ENCODE measurements around the gene NUDT3. TPM values are rescaled to one million over a fixed set of nuclear protein-coding genes. Genes with fewer than 3 reads are reported as not detected.

NUDT3 gene
- total and polyA plus RNA-seq, 2 experiments from 2014 or later, result 12.1 to 31.1 TPM

DNA sequence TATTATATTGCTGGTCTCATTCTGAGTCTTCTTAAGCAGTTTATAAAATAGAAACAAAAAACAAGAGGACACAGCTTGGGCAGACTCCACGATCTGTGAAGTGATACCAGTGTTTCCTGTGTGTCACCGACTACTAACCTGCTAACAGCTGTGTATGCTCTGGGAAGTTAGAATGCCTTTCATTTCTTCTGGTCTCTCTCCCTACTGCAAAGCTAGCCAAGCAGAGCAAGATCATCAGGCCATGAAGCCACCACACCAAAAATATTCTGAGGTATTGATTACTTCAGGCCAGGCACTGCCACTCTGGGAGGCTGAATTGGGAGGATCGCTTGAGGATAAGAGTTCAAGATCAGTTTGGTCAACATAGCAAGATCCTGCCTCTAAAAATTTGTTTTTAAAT, 96.7 kb downstream of the NUDT3 start:
- ATAC-seq, result no peak

DNA sequence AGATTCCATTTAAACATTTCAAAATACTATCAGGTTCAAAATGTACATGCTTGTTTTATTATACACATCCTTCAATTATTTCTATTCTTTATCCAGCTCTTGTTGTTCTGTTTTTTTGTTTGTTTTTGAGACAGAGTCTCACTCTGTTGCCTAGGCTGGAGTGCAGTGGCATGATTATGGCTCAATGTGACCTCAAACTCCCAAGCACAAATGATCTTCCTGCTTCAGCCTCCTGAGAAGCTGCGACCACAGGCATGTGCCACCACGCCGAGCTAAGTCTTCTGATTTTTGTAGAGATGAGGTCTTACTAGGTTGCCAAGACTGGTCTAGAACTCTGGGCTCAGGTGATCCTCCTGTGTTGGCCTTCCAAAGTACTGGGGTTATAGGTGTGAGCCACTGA, 99.5 kb downstream of the NUDT3 start:
- Histone ChIP-seq H2AFZ (no peak overlapping the region), H3K4me2 (no peak overlapping the region), H3K4me3 (no peak overlapping the region), H3K4me1 (ENCODE audit: insufficient read depth) (no peaks in the 10 kb centered on the region), H3K9me2 (ENCODE audit: insufficient read depth) (no peaks in the 10 kb centered on the region), H3K27me3 (ENCODE audit: insufficient read depth) (no peaks in the 10 kb centered on the region), H3K79me2 (replicated peaks; ENCODE audit: insufficient read depth) (no peaks in the 10 kb centered on the region), H3K36me3 (ENCODE audit: insufficient read depth) (peaks cover 7% of the 10 kb centered on the region), H4K20me1 (replicated peaks; ENCODE audit: insufficient read depth) (no peaks in the 10 kb centered on the region; the same call in 1 of the 2 replicates), H3F3A (replicated peaks; ENCODE audit: low read depth) (no peaks in the 10 kb centered on the region; the same call in 1 of the 2 replicates), H3K27ac (ENCODE audit: low read depth) (no peak overlapping the region)
- DNase-seq (ENCODE audit: low spot score), result no peak
- Mint-ChIP-seq H3K27ac (0 out of 2 replicates have a peak overlapping the region, but pooled peaks have one; percentile 1), H3K4me3 (no peak overlapping the region), H3K9me3 (no peaks in the 10 kb centered on the region), H3K36me3 (ENCODE audit: low read depth) (peaks cover 29% of the 10 kb centered on the region), H3K27me3 (ENCODE audit: insufficient read depth, low read depth, poor library complexity) (peaks cover 2% of the 10 kb centered on the region), H3K4me1 (no peaks in the 10 kb centered on the region)
- no peak for ATAC-seq
- TF ChIP-seq EZH2phosphoT487 (IDR thresholded peaks at IDR 0.05; ENCODE audit: unreplicated experiment), result no peak
- TF ChIP-seq EZH2 (IDR thresholded peaks at IDR 0.05; ENCODE audit: low read depth, unreplicated experiment), result no peak
- no peak for TF ChIP-seq NANOG (IDR thresholded peaks at IDR 0.05; ENCODE audit: borderline replicate concordance)
- TF ChIP-seq ZNF114 (CRISPR knock-in tag; IDR thresholded peaks at IDR 0.05), result no peak
- TF ChIP-seq CREB1 (CRISPR knock-in tag; IDR thresholded peaks at IDR 0.05; ENCODE audit: low read depth), result no peak
- TF ChIP-seq, protein P1, sequence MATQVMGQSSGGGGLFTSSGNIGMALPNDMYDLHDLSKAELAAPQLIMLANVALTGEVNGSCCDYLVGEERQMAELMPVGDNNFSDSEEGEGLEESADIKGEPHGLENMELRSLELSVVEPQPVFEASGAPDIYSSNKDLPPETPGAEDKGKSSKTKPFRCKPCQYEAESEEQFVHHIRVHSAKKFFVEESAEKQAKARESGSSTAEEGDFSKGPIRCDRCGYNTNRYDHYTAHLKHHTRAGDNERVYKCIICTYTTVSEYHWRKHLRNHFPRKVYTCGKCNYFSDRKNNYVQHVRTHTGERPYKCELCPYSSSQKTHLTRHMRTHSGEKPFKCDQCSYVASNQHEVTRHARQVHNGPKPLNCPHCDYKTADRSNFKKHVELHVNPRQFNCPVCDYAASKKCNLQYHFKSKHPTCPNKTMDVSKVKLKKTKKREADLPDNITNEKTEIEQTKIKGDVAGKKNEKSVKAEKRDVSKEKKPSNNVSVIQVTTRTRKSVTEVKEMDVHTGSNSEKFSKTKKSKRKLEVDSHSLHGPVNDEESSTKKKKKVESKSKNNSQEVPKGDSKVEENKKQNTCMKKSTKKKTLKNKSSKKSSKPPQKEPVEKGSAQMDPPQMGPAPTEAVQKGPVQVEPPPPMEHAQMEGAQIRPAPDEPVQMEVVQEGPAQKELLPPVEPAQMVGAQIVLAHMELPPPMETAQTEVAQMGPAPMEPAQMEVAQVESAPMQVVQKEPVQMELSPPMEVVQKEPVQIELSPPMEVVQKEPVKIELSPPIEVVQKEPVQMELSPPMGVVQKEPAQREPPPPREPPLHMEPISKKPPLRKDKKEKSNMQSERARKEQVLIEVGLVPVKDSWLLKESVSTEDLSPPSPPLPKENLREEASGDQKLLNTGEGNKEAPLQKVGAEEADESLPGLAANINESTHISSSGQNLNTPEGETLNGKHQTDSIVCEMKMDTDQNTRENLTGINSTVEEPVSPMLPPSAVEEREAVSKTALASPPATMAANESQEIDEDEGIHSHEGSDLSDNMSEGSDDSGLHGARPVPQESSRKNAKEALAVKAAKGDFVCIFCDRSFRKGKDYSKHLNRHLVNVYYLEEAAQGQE (IDR thresholded peaks at IDR 0.05; ENCODE audit: unreplicated experiment), result no peak
- no peak for TF ChIP-seq POLR2AphosphoS5 (IDR thresholded peaks at IDR 0.05; ENCODE audit: low read depth)
- TF ChIP-seq JUNB (IDR thresholded peaks at IDR 0.05; ENCODE audit: unreplicated experiment), result no peak
- TF ChIP-seq ZNF331 (CRISPR knock-in tag; IDR thresholded peaks at IDR 0.05; ENCODE audit: low read depth), result no peak
- TF ChIP-seq, protein P2, sequence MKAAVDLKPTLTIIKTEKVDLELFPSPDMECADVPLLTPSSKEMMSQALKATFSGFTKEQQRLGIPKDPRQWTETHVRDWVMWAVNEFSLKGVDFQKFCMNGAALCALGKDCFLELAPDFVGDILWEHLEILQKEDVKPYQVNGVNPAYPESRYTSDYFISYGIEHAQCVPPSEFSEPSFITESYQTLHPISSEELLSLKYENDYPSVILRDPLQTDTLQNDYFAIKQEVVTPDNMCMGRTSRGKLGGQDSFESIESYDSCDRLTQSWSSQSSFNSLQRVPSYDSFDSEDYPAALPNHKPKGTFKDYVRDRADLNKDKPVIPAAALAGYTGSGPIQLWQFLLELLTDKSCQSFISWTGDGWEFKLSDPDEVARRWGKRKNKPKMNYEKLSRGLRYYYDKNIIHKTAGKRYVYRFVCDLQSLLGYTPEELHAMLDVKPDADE (IDR thresholded peaks at IDR 0.05), result no peak
- TF ChIP-seq STAT1 (IDR thresholded peaks at IDR 0.05; ENCODE audit: unreplicated experiment), result no peak

More for the DNA sequence above, 96.7 kb downstream of the NUDT3 start:
- Mint-ChIP-seq H3K36me3 (ENCODE audit: low read depth) (peaks cover 29% of the 10 kb centered on the region), H3K4me1 (no peaks in the 10 kb centered on the region), H3K27me3 (ENCODE audit: insufficient read depth, low read depth, poor library complexity) (peaks cover 2% of the 10 kb centered on the region), H3K9me3 (no peaks in the 10 kb centered on the region), H3K27ac (no peak overlapping the region), H3K4me3 (no peak overlapping the region)
- Histone ChIP-seq H2AFZ (no peak overlapping the region), H3K4me3 (no peak overlapping the region), H3K79me2 (replicated peaks; ENCODE audit: insufficient read depth) (no peaks in the 10 kb centered on the region), H3K9me2 (ENCODE audit: insufficient read depth) (no peaks in the 10 kb centered on the region), H3F3A (replicated peaks; ENCODE audit: low read depth) (no peaks in the 10 kb centered on the region; the same call in 1 of the 2 replicates), H3K4me2 (no peak overlapping the region), H3K4me1 (ENCODE audit: insufficient read depth) (no peaks in the 10 kb centered on the region), H4K20me1 (replicated peaks; ENCODE audit: insufficient read depth) (no peaks in the 10 kb centered on the region; the same call in 1 of the 2 replicates), H3K27ac (ENCODE audit: low read depth) (no peak overlapping the region), H3K27me3 (ENCODE audit: insufficient read depth) (no peaks in the 10 kb centered on the region), H3K36me3 (ENCODE audit: insufficient read depth) (peaks cover 4% of the 10 kb centered on the region; the same call in 1 of the 2 replicates)
- no peak for DNase-seq (ENCODE audit: low spot score)
- TF ChIP-seq EZH2phosphoT487 (IDR thresholded peaks at IDR 0.05; ENCODE audit: unreplicated experiment) (no peak), ZNF114 (CRISPR knock-in tag; IDR thresholded peaks at IDR 0.05) (no peak)
- TF ChIP-seq, protein P3, sequence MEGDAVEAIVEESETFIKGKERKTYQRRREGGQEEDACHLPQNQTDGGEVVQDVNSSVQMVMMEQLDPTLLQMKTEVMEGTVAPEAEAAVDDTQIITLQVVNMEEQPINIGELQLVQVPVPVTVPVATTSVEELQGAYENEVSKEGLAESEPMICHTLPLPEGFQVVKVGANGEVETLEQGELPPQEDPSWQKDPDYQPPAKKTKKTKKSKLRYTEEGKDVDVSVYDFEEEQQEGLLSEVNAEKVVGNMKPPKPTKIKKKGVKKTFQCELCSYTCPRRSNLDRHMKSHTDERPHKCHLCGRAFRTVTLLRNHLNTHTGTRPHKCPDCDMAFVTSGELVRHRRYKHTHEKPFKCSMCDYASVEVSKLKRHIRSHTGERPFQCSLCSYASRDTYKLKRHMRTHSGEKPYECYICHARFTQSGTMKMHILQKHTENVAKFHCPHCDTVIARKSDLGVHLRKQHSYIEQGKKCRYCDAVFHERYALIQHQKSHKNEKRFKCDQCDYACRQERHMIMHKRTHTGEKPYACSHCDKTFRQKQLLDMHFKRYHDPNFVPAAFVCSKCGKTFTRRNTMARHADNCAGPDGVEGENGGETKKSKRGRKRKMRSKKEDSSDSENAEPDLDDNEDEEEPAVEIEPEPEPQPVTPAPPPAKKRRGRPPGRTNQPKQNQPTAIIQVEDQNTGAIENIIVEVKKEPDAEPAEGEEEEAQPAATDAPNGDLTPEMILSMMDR (conservative IDR thresholded peaks at IDR 0.05; ENCODE audit: low read depth in 2 of 2), result no peak
